ENCODE results near the gene C6orf15.

C6orf15 gene

GRCh38 chr6:31112478-31112877, at the start of gene C6orf15:
Gene C6orf15, minus strand, starts transcription at chr6:31112575. Its CDS starts 20 bp downstream, at chr6:31112555.
- no peak for DNase-seq

GRCh38 chr6:31161216-31162126, 49.1 kb upstream of the C6orf15 start:
- no peak for DNase-seq

GRCh38 chr6:31158863-31159855, 46.8 kb upstream of the C6orf15 start:
- DNase-seq: no peak

GRCh38 chr6:31158140-31158862, 45.9 kb upstream of the C6orf15 start, which contains the start of gene TCF19:
Gene TCF19, plus strand, starts transcription at chr6:31158589. Its CDS starts 881 bp downstream, at chr6:31159470.
- peak; percentile 87 to 99 (median 95) for DNase-seq

GRCh38 chr6:31157513-31158139, 45.3 kb upstream of the C6orf15 start, which contains the start of gene CCHCR1:
Gene CCHCR1, minus strand, starts transcription at chr6:31157802. Its CDS starts 202 bp downstream, at chr6:31157600.
- no peak for DNase-seq

- no peak for DNase-seq
Observed at GRCh38 chr6:31156641-31157040, 44.3 kb upstream of the C6orf15 start.

- DNase-seq: no peak
Observed at GRCh38 chr6:31154436-31154835, 42.1 kb upstream of the C6orf15 start.

- no peak for DNase-seq
Observed at GRCh38 chr6:31152781-31153180, 40.4 kb upstream of the C6orf15 start.

- DNase-seq: no peak
Observed at GRCh38 chr6:31149827-31150447, 37.6 kb upstream of the C6orf15 start.

GRCh38 chr6:31145386-31145785, 33.0 kb upstream of the C6orf15 start:
- no peak for DNase-seq

- DNase-seq: no peak
Observed at GRCh38 chr6:31144970-31145340, 32.6 kb upstream of the C6orf15 start.

- no peak for DNase-seq
Observed at GRCh38 chr6:31144296-31144969, 32.1 kb upstream of the C6orf15 start.

- no peak for DNase-seq
Observed at GRCh38 chr6:31143148-31143547, 30.8 kb upstream of the C6orf15 start.

- DNase-seq: no peak
Observed at GRCh38 chr6:31142361-31142761, 30.0 kb upstream of the C6orf15 start.

GRCh38 chr6:31140643-31141042, 28.3 kb upstream of the C6orf15 start:
- no peak for DNase-seq

- no peak for DNase-seq
Observed at GRCh38 chr6:31139599-31139998, 27.2 kb upstream of the C6orf15 start.

- no peak for DNase-seq
Observed at GRCh38 chr6:31138982-31139381, 26.6 kb upstream of the C6orf15 start, which contains the start of gene PSORS1C2. Gene PSORS1C2, minus strand, starts transcription at chr6:31139066. Its CDS starts 40 bp downstream, at chr6:31139026.

- no peak for DNase-seq
Observed at GRCh38 chr6:31135710-31136109, 23.3 kb upstream of the C6orf15 start.

GRCh38 chr6:31132806-31133205, 20.4 kb upstream of the C6orf15 start:
- DNase-seq: no peak

GRCh38 chr6:31131595-31131994, 19.2 kb upstream of the C6orf15 start:
- no peak for DNase-seq

Measured in C1 segment of cervical spinal cord (tissue), 14 donors.